GM21619 (cell line): ENCODE measurements around the gene ALX4.

Experiments used
- ATAC-seq: cut with Tn5 transposase; IDR thresholded peaks from one replicate; pipeline ENCODE4 v1.9.1; 2021; ENCODE audit not compliant: unreplicated experiment

ALX4 gene

DNA sequence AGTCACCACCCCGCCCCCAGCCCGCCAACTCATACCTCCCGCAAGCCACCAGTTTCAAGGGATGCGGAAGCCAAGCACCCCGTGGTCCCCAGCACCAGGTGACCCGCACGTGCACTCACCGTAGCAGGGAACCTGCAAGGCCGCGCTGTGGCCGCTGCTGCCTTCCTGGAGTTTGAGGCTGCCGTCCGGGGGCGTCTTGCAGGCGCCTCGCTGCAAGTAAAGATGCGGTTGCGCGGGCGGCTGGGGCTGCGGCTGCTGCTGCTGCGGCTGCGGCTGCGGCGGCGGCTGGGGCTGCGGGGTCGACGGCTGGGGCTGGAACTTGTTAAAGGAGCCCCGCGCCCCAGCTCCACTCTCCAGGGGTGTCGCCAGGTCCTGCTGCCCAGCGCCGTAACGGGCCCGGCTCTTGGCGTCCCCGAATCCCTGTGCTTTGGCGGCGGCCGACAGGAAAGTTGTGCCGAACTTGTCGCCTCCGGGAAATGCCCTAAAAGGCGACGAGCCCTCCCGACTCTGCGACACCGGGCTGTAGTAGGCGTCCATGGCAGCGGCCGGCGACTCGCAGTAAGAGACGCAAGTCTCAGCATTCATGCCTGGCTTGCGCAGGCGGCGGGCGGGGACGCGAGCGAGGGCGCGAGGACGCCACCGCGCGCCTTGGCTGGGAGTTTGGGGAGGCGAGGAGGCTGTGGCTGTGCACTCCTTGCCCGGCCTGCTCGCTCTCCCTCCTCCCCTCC is at the start of gene ALX4:
ALX4 (minus strand) TSS at position 662 of the 728 bp plus-strand sequence; CDS start at position 585, 77 bp downstream.
- no peak for ATAC-seq

DNA sequence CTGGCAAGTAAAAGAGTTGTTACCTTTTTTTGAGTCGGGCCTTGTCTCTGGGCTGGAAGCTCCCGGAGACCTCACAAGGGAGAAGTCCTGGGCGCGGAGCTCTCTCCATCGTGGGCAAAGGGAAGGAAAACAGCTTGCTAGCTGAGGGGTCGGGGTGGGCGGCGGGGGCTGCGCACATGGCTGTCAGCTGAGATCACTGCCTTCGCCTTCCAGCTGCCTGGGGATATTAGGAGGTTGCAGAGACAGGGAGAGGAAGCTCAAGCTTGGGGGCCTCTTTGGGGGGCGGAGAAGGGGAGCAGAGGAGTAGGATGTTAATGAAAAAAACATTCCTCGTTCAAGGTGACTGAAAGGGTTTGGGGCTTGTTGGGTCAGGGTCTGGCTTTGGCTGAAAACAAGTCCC is 49.2 kb upstream of the ALX4 start:
- no peak for ATAC-seq

DNA sequence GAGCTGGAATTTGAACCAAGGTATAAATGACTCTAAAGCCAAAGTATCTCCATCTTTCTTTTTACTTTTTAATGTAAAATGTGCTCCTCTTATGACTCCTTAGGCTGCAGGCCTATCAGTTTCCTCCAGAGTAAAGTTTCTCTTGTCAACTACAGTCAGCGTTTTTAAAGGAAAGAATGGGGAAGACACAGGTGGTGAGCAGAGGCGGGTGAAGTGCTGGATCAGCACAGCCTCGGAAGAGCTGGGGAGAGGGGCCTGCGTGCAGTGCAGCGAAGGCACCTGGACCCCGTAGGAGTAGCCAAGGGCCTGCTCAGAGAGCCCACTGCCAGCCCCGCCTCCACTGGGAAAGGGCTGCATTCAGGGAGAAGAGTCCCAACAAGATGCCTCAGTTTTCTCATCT is 48.8 kb upstream of the ALX4 start:
- ATAC-seq: no peak

DNA sequence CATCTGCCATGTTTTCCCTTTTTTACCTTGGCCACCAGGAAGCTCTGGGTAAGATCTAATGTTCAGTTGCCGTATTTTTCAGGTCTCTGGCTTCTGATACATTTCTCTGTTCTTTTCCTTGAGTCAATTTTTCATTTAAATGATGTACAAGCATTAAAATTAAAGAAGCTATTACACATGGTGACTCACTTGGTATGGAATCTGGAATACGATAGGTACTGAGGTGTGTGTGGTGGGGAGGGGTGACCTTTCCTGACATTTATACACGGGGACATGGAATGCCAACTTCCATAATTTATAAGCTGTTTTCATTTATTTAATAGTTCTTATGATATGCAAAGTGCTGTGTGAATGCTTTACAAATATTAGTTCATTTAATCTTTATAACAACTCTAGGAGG is 47.8 kb upstream of the ALX4 start:
- no peak for ATAC-seq

DNA sequence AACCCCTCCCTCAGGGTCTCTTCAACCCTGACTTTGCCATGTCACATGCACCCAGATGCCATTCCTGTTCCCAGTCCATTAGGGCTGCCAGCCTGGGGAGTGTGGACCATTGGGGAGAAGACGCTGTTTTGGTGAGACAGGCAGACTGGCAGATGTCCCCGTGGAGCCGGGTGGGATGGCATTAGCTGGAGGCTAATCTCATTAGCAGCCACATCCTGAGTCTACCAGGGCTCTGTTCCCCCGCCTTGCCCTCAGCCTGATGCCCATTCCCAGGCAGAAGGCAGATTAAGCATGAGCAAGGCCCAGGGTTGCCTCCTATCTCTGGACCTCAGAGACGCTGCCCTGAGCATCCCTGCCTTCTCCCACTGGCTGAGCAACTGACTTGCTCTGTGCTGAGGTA is 46.4 kb upstream of the ALX4 start:
- no peak for ATAC-seq

DNA sequence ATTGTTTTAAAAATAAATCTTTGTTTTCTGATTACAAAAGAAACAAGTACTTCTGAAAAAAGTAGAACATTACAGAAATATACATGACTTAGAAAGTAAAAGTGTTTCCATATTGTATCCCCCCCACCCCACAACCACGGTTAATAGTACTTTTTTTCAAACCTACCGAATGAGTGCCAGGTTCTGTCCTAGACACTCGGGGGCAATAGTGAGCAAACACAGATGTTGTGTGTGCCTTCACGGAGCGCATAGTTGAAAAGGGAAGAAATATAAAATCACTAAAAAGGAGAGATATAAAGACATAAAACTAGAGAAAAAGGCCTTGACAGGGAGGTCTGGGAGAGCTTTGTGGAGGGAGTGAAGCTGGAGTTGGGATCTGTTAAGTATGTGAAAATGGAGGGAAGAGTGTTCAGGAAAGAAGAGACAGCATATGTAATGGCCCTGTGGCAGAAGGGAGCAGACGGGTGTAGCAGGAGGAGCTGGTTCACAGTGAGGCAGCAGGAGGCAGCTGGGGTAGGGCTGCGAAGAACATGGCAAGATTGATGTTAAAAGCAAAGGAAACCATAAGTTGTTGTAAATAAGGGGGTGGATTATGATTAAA is 42.1 kb upstream of the ALX4 start:
- ATAC-seq: no peak

DNA sequence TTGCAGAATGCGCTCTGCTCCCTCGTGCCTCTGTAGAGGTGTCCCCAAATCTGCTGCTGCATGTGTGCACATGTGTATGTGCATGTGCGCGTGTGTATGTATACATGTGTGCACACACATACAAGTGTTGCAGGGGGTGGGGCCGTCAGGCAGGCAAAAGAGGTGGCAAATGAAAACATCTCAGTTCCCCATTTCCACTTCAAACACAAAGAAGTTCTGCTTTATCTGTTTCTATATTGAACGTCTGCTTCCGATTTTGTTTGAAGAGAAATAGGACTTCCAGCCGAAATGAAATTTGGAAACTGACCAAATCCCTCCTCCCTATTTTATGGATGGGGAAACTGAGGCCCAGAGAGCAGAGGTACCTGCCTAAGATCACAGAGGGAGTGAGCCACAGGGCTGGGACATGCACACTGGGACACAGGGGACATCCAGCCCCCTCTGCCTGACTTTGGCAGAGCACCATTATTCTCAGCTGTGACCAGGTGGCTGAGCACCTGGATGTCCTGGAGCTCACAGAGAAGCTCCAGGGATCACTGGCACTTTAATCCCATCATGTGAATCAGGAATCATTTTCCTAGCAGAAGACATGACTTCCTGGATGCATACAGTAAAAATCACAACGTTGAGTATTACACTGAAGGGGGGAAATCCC is 41.2 kb upstream of the ALX4 start:
- ATAC-seq: peak; percentile 71

DNA sequence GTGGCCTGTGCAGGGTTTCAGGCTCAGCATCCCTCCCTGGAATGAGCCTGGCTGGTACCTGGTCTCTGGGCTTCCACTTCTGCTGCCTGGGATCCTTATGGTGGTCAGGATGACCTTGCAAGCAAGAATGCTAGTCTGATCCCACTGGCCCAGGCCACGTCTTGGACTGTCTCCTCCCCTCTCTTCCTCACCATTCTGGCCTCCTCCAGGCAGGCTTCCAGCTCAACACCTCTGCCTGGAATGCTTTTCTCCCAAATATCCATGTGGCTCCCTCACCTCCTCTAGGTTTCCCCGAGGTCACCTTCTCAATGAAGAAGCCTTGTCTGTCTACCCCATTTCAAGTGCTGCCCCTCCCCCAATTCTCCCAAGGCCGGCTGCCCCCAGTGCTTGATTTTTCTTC is 39.4 kb upstream of the ALX4 start:
- no peak for ATAC-seq

DNA sequence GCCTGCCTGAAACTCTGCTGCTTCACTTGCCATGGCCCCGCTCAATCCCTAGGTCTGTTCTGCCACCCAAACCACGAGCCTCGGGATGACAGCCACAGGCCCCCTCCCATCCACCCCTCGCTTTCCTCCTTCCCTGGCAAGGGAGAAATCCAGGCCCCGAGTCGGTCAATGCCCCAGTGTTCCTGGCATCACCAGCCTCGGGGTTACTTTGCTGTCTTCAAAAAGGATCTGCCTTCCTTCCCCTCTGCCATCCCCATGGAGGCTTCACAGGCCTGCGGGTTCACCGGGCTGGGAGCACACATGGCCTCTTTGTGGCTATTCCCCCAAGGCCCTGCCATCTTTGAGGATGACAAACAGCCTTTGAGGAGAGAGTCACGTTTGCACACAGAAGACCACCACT is 38.8 kb upstream of the ALX4 start:
- no peak for ATAC-seq

DNA sequence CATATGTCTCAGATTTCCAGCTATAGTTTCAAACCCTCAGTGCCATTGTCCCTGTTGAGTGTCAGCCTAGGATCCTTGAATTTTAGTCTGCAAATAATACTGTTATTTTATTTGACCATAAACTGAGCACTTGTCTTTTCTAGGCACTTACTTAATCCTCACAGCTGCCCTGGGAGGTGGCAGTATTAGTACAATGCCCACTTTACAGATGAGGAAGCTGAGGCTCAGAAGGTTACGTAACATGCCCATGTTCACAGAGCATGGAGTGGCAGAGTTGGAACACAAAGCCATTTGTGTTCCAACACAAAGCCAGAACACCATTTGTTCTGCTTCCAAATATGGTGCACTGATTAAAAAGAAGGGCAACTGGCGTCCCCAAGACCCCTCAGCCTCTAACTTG is 38.2 kb upstream of the ALX4 start:
- ATAC-seq: no peak

DNA sequence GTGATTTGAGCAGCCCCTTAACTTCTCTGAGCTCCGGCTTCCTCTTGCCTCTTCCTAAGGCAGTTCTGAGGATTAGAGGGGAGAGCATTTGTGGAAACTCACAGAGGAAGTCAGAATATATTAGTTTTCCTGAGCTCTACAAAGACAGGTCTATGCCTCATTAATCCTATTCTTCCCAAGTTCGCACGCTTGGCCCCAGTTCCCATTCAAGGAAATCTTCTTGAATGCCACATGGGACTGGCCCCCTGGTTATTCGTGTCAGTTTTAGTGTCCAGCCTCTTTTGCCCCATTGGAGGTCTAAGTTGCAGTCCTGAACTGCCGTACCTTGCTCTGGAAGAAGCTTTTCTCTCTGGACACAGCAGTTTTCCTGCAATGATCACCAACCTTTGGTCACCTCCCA is 37.6 kb upstream of the ALX4 start:
- ATAC-seq: no peak

DNA sequence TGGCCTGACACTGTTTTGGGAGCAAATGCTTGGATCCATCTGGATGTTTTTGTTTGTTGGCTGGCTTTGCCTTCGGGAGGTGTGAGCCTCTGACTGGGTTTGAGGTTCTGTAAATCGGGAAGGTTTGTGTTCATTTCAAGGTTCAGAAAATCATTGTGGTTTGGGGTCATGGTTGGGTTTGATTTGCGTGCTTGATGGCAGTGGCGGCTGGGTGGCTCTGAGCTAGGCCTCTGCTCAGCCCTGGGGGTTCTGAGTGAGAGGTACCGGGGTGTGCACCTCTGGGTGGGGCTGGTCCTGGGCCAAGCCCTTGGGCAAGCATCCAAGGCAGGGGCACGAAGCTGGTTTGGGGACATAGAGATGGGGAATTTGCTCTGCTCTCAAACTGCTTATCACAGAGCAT is 37.0 kb upstream of the ALX4 start:
- ATAC-seq: no peak

DNA sequence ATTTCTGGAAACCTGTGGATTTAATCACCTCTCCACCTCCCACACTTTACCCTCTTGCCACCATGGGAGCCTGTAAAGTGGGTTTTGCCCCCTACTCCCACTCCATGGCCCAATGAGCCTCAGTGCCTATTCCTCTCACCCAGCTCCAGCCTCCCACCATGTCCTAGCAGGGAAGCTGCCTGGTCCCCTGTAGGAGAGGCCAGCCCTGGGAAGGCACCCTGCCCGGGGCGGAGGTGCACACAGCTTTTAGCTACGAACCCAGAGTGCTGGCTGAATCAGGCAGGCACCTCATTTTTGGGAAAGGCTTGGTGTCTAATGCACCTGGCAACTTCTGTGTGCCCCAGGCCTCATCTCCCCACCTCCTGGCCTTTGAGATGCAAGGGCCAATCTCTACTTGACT is 35.8 kb upstream of the ALX4 start:
- no peak for ATAC-seq

DNA sequence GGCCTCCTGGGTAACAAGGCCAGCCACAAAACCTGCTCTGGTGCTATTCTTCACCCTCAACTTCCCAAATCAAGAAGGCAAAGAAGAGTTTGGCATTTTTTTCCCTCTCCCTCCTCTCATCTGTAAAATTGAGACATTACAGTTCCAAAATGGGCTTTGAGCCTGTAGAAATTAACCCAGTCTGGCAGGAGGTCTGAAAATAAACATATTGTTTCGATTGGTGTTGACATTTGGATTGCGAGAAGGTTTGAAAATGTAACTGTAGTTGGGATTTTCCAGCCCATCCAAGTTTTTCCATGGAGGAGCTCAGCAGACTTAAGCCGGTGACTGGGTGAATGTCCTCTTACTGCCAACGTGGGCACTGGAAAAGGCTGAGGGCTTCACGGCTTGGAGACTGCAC is 35.0 kb upstream of the ALX4 start:
- no peak for ATAC-seq

DNA sequence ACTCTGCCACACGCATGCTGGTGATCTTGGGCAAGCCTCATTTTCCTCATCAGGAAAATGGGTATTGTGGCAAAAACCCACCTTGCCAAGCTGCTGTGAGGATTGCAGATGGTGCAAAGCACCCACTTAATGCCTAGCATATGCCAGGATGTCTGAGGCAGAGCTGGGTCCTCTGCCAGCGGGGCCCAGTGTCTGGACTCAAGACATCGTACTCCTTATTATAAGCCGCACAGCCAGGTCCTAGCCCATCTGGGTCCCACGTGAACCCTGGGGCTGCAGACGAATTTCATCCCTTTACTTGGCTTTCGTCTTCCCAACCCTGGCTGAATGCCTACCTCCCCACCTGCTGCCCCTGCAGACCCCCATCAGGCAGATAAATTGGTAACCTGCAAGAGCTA is 34.5 kb upstream of the ALX4 start:
- ATAC-seq: no peak

DNA sequence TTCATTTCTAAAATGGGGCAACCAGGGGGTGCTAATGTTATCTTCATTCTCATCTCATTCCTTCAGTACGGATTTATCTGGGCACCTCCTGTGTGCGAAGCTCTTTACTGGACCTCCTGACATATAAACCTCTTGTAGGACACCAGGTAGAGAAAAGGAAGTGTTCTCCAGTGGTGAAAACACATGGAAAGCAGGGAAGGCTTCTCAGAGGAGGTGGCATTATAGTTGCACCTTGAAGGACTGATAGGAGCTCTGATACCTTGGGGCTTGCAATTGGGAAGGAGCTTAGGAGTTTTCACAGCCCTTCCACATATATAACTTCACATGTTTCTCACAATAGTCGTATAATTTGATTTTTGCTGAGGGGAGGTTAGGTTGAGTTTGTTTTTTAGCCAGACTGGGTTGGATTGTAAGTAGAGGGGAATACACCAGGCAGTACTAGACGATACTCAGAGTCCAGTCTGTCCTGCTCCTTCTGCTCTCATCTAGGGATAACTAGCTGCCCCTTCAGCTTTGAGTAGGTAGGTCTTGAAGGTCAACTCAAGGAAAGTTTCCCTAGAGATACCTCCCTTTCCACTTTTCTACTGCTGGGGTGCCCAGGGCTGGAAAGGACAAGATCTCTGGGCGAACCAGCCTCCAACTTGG is 34.0 kb upstream of the ALX4 start:
- no peak for ATAC-seq

DNA sequence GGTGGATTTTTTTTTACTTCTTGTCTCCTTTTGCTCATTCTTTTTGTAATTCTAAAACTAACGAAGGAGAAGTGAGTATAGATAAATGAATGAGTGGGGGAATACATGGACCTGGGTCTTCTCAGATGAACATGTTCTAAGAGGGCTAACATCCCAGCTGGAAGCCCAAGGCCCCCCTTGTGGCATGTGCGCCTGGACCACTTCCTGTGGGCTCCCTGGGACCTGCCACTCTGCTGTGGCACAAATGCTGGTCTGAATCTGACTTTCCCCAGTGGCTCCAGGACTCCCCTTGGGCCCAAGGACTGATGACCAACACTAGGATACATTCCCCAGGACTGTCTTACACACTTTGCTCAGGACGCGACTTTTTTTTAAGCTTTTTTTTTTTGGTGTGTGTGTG is 32.7 kb upstream of the ALX4 start:
- no peak for ATAC-seq

DNA sequence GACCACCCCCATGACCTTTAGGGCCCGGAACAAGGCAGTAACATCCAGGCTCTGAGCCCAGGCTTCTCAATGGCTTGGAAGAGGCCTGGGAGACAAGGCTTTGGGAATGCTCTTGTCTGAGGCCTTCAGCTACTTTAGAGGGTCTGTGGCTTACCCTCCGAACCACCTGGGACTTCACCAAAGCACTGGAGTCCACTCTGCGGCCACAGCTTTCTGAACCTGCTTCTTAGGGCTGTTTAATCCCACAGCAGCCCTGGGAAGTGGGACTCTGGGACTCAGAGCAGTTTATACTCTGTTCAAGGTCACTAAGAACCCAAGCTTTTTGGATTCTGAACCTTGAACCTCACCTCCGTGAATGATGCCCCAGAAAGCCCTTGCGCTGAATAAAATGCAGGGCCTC is 30.7 kb upstream of the ALX4 start:
- ATAC-seq: no peak

DNA sequence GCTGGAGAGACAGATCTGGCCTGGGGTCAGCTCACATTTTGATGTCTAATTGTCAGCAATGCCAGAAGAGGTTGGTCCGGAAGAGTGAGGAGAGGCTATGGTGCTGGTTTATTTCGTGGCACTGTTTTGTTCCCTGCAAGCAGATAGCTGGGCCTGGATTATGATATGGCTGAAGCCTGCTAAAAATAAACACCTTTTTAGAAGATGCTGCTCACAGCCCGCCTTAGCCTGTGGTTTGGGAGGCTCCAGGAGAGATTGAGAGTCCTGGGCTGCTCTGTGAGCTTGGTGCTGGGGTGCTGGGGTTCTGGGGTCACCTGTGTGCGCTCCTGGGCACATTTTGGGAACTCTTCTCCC is 29.6 kb upstream of the ALX4 start:
- ATAC-seq: no peak

DNA sequence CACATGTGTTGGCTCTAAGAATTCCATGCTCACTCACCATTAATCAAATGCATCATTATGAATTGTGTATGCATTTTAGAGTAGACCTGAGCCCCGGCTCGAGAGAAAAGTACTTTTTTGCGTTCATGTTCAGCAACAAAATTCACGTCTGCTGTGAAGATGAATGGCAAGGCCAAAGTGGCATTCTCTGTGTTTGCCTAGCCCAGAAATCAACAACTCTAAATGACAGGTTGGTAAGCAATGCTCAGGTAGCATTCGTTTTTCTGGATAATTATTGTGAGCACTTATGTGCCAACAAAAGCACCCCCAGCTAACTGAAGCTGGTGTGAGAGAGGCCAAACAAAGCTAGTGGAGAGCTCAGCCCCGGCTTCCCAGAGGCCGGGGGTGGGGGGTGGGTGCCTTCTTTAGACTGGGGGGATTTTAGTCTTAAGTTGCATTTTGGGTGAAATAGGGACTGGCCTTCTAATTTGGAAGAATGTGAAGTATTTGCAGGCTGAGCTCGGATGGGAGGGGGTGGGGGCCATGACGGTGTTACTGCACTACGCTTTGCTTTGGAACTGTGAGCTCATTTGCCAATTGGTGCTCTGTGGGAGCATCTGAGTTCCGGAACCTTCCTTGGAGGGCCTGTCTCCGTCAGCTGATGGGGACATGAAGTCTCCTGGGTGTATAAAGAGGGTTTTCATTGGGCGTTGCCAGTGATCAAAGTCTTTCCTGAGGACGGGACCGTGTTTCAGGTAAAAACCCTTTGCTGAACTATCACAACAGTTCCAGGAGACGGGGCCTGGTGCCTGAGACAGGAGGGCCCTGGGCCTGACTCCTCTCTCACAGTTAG is 29.0 kb upstream of the ALX4 start:
- ATAC-seq: no peak

DNA sequence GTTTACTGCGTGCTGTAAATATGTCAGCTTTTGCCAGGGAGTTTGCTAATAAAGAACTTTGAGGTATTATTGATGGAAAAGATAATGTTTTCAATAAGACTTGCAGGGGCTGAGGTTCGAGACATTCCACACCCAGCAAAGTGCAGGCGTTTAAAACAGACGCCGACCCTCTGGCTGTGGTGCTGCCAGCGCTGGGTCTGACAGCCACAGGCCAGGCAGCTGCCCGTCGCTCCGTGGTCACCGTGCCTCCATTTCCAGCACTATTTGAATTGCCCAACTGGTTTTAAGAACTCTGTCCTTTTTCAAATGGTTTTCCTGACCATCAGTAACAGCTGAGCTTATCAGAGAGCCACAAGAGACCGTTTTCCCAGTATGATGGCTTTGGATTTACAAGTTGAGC is 28.1 kb upstream of the ALX4 start:
- no peak for ATAC-seq
